Measurements from ENCODE around the gene CDC5L.

- TF ChIP-seq CTCF (IDR thresholded peaks at IDR 0.05) (no peak), POLR2A (IDR thresholded peaks at IDR 0.05) (no peak)
These were observed 42.8 kb downstream of the CDC5L start for GRCh38 chr6:44430326-44430725.

All from esophagus squamous epithelium (tissue), 4 donors.